HG02571 (cell line): ENCODE data around the gene ARL15.
"Not testable (repeated sequence)": the region's sequence is repeated elsewhere in the genome, so short reads cannot be mapped to it uniquely, and the experiment has no call there.

Experiments
- ATAC-seq: cut with Tn5 transposase; IDR thresholded peaks from one replicate; pipeline ENCODE4 v1.9.1; 2021; ENCODE audit warnings: mild to moderate bottlenecking, moderate library complexity; ENCODE audit not compliant: unreplicated experiment

The ARL15 gene

DNA sequence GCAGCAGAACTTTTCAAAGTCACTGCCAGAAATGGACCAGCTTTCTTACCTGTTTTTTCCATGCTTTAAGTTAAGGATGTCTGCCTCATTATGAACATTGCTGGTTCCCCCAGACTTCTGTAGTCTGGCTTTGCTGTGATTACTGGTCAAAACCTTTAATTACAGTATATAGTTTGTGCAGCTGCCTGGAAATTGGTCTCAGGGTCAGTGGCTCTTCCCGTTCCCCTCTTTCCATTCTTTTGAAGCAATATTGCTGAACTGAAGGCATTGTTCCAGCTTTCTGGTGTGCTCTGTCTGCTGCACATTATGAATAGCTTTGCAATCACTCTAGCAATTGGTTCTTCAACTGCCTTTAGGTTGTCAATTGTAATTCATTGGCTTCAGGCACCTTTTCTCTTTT is 206.5 kb downstream of the ARL15 start:
- ATAC-seq: no peak

DNA sequence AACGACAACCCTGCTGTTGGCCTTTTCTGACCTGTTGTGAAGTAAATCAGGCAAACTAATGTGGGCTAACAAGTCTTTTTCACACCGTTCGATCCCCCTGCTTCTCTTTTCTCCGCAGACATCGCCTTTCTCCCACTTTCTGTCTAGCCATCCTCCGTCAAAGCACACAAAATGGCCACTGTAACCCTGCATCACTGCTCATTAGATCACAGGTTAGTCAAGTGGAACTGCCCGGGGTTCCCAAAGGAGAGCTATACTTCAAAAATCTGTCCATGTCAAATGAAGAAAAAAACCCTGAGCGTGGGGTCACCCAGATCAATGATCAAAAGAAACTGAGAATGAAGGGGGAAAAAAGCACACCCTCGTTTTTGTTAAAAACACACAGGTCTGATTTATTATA is 212.1 kb downstream of the ARL15 start:
- ATAC-seq: no peak

DNA sequence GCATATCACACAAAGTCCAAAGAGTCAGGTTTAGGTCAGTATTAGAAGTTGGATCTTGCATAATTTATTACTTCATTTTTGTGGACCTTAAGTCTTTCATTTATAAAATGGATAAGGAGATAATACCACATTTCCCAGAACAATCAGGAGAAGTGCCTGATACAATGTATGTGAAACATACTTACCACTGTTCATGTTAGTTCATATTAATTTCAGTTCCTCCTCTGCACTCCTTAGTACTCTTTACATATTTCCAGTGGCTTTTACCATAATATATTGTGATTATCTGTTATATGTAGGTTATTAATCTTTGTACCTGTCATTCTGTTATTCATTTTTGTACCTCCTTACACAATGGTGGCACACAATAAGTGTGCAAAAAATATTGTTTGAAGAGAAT is 214.4 kb downstream of the ARL15 start:
- no peak for ATAC-seq

DNA sequence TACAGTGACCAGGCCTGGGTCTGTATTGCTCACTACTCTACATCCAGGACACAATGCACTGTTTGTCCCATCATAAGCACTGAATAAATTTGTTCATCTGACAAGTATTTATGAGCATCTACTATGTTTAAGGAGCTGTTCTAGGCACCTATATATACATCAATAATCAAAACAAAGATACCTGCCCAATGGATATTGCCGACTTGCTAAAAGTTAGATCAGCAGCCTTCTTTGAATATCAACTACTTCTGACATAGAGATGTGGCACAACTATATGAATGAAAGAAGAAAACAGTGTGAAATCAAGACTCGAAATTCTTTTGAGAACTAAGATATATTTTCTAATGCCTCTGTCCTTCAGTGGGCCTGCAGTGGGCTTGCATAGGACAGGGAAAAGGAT is 215.7 kb downstream of the ARL15 start:
- no peak for ATAC-seq

DNA sequence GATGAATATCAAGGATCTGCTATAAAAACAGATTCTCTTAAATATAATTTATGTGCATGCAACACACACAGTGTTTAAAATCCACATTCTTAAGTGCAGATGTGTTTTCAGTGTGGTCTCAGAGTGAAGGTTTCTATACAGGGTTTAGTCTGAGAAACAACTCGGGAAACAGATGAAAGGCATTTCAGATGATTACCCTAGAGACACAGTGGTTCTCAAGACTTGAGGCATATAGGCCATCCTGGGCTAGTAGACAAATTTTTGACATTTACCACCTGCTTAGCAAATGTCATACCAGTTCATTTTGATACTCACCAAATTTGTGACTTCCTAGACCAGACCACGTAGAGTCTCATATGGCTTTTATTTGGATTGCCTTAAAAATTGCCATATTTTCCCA is 216.5 kb downstream of the ARL15 start:
- no peak for ATAC-seq

DNA sequence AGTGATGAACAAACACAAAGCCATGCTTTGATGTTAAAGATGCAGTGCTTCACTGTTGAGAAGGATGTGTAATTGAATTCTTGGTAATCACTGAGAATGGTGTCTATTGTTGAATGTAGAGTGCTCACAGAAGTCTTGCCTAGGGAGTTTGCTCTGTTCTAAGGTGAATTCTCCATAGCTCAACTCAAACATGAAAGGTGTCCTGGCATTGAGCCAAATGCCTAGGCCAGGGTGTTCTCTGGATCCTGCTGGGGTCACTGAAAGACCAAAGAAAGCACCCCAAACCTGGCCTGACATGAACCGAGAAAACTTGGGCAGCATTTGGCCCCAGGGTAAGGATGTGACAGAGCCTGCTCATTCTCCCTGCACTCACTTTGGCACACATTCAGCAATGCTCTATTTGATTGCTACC is 217.3 kb downstream of the ARL15 start:
- ATAC-seq: no peak

DNA sequence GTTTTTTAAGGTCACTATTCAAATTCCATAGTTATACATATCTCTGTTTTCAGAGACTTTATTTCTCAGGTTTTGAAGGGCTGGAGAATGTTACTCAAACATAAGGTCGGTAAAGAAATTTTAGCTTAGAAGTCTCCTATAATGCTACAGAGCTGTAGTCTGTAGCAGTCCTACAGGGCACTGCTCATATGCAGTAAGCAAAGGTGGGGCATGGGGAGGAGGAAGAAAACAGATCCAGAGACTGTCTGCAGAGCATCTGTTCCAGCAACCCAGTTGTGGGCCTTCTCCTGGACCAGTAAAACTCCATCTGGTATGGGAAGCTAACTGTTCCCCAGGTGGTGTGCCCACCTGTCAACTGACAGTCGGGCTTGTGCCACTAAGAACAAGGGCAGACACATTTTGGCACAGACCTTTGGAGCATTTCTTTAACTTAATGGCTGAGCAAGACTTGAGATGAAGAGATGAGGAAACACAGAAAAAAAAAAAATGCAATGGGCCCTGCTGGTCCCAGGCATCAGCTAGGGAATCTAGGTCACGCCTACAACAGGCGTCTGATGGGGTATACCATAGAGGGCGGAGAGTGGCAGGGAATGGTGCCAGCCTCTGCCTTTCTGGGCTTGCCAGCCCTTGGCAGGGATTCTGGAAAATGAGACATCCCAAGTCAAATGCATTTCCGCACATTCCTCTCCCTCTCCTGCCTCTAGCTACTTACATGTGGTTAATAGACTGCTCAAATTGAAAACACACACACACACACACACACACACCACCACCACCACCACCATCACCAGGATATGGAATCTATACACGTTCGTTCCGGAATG is 218.9 kb downstream of the ARL15 start:
- no peak for ATAC-seq

DNA sequence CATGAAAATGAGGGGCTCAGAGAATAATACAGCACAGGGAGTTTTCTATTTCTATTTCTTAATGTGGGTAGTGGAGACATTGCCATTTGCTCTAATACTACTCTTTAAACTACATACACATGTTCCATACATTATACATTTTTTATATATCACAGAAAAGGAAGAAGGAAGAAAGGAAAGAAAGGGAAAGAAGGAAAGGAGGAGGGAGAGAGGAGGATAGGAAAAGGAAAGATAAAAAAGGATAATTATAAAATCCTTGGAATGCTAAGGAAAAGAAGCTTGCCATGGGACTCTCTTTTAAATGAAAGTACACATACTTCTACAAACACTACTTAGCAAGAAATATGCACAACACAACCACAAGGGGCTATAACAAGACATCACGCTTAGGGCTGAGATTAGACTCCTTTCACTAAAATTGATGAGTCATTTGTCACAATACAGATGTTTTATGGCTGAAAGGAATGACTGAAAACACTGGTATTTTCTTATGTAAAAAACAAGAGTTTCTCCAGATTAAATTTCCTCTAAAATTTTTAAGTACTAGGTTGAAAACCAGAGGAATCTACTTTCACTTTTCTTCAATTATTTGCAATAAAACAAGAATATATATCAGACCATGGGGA is 219.8 kb downstream of the ARL15 start:
- ATAC-seq: no peak

DNA sequence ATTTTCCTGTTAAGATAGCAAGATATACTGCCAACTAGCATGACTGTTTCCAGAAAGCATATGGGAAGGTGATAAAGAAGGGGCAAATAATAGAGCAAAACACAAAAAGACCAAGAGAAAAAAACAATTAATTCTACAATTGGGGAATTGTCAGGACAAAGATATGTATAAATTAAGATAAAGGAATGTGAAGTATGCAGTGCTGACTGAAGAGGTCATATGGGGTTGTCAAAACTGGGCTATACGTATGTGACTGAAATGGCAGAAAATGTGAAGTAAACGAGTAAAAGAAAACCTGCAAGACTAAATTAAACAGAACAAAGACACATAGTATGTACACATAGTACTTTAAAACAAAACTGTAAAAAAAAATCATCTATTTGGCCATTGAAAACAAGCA is 222.3 kb downstream of the ARL15 start:
- no peak for ATAC-seq

DNA sequence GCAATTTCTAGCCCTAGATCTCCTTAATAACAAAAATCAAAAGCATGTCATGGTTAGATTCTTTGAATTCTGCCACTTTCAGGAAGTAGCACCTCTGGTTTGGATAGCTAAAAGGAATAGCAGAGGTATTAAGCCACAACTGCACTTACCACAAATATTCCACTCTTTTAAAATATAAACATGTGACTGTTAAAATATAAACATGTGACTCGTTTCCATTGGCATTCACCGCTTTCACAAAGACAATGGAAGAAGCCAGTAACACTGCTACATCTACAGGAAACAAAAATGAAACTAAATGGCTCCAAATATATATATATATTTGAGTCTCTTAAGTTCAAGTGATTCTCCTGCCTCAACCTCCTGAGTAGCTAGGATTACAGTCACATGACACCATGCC is 222.9 kb downstream of the ARL15 start:
- no peak for ATAC-seq

DNA sequence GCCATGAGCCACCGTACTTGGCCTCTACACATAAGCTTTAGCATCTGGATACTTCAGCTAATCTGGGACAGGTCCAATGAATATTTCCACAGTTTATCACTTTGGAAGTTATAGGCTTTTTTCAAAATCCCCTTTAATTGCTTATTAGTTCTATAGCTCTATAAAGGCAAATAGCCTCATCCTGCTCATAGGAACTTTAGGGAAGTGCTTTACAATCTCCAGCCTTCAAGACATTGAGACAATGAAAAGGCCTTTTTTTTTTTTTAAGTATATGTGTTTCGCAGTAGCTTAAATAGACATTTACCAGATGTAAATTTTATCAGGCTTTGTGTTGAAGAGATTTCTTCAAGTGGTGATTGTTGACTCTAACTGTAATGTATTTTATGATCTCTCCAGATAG is 224.2 kb downstream of the ARL15 start:
- no peak for ATAC-seq

DNA sequence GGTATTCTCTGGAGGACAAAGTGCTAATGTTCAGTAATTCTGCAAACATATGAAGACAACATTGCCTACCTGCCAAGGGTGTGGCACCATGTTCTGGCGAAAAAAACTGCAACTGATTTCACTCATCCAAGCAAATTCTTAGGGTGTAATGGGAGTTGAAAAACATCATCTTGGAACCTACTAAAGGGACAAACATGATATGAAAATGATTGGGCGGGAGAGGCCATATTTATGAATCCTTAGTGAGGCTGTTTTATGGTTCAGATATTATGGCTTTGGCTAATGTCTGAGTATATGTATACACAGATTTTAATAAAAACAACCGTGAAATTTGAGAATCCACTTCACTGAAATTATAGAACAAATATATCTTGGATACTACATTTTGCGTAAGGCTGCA is 225.7 kb downstream of the ARL15 start:
- ATAC-seq: no peak

DNA sequence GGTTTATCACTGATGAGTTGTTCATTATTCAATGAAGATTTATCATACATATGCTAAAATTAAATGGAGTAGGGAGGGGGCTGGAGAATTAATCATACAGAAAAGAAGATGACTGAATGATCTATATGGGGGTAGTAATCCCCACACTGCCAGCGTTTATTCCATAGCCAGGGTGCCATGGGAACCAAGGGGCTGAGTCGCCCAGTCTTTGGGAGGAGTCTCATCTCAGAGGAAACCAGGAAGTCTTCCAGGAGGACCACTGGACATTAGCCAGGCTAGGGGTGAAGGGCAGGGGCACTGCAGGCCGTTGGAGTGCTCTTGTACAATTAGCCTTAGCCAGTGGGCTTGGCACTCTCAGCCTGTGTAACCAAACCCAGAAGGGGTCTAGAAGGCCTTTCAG is 226.5 kb downstream of the ARL15 start:
- no peak for ATAC-seq

DNA sequence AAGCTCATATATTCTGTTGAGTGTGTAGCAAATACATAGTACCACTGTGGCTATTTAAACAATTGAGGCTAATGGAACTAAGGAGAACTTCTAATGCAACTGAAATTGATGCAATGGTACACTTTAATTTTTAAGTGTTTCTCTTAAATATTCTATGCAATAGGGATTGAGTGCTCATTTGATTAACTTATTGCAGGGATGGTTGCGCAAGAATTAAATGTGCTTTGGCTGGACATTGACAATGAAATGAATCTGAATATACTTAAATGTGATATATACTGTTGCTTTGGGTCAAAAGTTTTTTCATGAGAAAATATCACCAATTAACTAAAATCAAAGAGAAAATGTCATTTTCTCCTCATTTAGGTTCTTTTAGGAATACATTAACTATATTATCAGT is 227.1 kb downstream of the ARL15 start:
- no peak for ATAC-seq

DNA sequence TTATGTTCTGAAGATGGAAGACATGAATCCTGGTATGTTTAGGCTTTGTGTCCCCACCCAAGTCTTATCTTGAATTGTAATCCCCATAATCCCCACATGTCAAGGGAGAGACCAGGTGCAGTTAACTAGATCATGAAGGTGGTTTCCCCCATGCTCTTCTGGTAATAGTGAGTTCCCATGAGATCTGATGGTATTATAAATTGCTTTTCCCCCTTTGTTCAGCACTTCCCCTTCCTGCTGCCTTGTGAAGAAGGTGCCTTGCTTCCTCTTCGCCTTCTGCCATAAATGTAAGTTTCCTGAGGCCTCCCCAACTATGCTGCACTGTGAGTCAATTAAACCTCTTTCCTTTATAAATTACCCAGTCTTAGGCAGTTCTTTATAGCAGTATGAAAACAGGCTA is 229.0 kb downstream of the ARL15 start:
- ATAC-seq: no peak

DNA sequence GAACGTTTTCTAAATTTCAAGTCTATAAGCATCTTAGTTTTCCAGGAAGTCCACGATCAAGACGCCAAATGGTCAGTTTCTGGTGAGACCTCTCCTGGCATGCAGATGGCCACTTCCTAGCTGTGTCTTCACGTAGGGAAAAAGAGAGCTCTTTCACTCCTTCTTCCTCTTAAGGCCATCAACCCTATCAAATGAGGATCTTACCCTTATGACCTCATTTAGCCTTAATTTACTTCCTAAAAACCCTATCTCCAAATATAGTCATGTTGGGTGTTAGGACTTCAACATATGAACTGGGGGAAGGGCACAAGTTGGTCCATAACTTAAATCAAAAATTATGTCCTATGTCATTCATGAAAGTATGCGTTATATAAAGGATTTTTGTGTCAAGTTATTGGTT is 229.5 kb downstream of the ARL15 start:
- ATAC-seq: no peak

DNA sequence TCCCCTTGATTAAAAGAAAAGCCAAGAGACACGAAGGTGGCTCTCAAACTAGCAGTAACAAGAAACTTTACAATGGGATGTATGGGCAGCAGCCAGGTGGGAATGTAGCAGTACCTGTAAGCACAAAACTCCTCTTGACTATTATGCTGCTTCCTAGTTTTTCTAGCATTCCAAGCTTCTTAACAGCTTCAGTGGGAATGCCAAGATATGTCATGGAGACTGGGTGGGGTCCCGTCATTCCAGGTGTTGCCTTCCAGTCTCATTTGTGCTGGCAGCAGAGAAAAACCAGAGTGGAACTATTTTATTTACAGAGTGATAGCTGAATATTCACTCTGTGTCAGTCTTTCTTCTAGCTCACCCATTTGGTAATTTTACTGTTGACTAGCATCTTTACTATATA is 236.6 kb downstream of the ARL15 start:
- ATAC-seq: no peak

DNA sequence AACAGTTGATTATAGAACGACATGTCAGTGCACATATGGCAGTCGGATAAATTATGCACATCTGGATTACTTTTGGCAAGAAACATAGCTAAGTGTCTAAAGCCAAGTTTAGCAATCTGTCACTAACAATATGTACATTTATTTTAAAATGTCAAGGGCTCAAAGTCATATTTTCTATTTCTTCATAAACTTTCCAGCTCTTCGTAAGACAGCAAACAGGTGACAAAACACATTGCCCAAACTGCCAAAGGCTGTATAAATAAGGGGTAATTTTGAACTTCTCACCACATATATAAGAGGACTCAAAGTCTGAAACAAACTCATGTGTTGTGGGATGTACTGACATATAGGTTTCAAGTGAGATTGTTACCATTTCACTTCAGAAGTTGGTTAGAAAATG is 237.2 kb downstream of the ARL15 start:
- ATAC-seq: no peak

DNA sequence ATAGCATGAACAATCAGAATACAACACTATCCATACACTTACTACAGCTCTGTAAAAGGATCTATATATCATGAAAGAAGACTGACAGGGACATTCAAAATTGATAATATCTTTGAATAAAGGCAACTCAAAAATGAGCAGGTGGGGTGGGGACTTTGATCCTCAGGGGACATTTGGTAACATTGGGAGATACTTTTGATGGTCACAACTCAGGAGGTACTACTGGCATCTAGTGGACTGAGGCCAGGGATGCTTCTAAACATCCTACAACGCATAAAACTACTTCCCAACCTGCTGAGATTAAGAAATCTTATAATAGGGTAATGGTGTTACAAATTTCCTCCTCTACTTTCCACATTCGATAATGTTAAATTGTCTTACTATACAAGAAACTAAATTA is 243.9 kb downstream of the ARL15 start:
- no peak for ATAC-seq

DNA sequence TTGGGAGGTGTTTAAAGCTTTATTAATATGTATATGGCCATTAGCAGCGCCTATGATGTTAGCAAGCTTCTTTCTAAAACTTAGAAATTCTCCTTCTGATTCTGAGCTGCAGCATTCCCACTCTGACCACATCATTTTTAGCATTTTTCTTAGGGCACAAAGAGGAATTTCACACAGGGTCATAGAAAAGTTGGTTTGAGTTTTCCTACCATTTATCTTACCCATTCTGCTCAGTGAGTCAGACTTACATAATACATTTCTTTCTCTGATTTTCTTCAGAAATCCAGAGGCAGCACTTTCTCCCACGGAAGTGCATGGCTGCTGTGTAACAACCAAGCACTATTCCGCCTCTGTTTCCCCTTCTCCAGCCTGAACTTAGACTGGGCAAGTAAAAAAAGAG is 246.6 kb downstream of the ARL15 start:
- ATAC-seq: no peak

DNA sequence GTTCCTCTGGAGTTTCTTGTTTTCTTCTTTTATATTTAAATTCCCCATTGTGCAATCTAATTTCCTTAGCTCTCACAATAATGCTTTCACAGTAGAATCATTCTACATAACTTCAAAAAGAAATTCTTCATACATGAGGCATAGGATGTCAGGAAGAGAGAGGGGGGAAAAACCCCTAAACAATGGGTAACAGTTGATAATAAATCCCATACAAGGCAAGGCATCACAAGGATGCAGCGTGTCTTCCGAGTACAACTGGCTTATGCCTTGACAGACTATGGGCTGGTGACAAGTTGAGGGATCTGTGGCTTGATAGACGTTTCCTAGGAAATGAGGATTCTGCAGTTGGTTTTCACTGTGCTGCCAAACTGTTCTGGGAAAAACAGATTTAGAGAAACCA is 247.4 kb downstream of the ARL15 start:
- ATAC-seq: no peak

DNA sequence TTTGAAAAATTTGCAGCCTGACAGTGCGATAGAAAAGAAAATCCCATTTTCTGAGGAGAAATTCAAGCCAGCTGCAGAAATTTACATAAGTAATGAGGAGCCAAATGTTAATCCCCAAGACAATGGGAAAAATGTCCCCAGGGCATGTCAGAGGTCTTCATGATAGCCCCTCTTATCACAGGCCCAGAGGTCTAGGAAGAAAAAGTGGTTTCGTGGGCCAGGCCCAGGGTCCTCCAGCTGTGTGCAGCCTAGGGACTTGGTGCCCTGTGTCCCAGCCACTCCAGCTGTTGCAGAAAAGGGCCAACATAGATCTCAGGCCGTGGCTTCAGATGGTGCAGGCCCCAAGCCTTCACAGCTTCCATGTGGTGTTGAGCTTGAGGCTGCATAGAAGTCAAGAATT is 249.5 kb downstream of the ARL15 start:
- ATAC-seq: not testable (repeated sequence)

DNA sequence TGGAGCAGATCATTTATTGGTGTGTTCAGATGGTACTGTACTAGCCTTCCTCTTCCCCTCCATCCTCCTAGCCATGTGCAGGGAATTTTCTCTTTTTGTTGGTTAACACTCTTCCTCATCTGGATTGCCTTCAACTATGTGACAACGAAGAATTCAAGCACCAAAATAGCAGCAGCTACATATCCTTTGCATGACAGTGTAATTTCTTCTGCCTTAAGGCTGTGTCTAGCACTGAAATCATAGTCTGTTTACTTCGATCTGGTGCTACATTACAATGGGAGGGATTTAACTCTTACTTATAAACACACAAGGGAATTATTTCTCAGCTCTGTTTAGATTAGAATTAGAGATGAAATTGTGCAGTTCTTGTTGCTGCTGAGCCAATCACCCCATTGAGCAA is 260.4 kb downstream of the ARL15 start:
- no peak for ATAC-seq
